Measurements from ENCODE around the gene FAM3C. TPM values are rescaled to one million over a fixed set of nuclear protein-coding genes. Genes with fewer than 3 reads are reported as not detected.
"Not testable (repeated sequence)": the region's sequence is repeated elsewhere in the genome, so short reads cannot be mapped to it uniquely, and the experiment has no call there.

The FAM3C gene
- total RNA-seq, 1 donor from 2014 or later: 59.3 TPM

DNA sequence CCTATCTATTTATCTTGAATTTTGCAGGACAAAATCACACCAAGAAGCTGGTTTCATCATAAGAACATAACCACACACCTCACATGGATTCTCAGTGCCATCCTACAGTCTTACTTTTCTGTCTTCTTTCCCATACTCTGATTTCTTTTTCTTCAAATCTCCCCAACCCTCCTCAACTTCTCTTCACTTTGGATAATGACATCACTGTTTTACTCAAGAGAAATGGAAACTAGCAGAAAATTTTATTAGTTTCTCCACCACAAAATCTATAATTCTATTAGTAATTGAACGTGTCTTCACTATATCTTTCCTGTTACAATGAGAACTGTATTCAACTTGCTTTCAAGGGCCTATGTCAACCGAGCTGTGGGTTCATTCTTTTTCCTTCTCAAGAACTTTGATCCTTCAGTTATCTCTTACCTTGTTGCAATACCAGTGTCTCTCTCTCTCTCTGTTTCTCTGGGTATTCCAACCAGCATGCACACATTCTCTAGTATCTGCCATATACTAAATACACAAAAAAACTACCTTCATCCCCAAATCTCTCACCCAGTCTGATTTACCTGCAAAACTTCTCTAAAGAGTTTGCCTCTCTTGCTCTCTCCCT lies 35.4 kb upstream of the FAM3C start:
- H3K4me3 Mint-ChIP-seq: no peak overlapping the region
- peaks cover 16% of the 10 kb centered on the region for H3K4me1 Mint-ChIP-seq
- no peaks in the 10 kb centered on the region for H3K9me3 Mint-ChIP-seq
- H3K36me3 Mint-ChIP-seq (ENCODE audit: low read depth): no peaks in the 10 kb centered on the region
- DNase-seq: no peak
- ChIA-PET CTCF (no interaction called here), POLR2A (interaction anchor here (0.7 kb wide), 1 partner anchor 35 kb away, joined by 4 read pairs; no protein-coding TSS in a partner anchor)
- TF ChIP-seq CTCF (IDR thresholded peaks at IDR 0.05): no peak
- no peak for ATAC-seq (ENCODE audit: low read depth)
- intact Hi-C loops (cut with micrococcal nuclease): no loop called here
- H3K27ac Mint-ChIP-seq: no peak overlapping the region
- H3K27me3 Mint-ChIP-seq: no peaks in the 10 kb centered on the region

GRCh38 chr7:121430558-121430957 lies 34.5 kb upstream of the FAM3C start:
- no peak for ATAC-seq (ENCODE audit: low read depth)
- Mint-ChIP-seq H3K27ac (no peak overlapping the region), H3K4me1 (peaks cover 16% of the 10 kb centered on the region), H3K9me3 (no peaks in the 10 kb centered on the region), H3K36me3 (ENCODE audit: low read depth) (no peaks in the 10 kb centered on the region), H3K4me3 (no peak overlapping the region), H3K27me3 (no peaks in the 10 kb centered on the region)
- intact Hi-C loops (cut with micrococcal nuclease): loop anchor here (1.0 kb wide), 1 partner anchor 8 kb away; no protein-coding TSS in a partner anchor
- CTCF ChIA-PET: interaction anchor here (1.0 kb wide), 1 partner anchor 37 kb away, joined by 3 read pairs; no protein-coding TSS in a partner anchor
- POLR2A ChIA-PET: no interaction called here
- DNase-seq: no peak
- TF ChIP-seq CTCF (IDR thresholded peaks at IDR 0.05): no peak

DNA sequence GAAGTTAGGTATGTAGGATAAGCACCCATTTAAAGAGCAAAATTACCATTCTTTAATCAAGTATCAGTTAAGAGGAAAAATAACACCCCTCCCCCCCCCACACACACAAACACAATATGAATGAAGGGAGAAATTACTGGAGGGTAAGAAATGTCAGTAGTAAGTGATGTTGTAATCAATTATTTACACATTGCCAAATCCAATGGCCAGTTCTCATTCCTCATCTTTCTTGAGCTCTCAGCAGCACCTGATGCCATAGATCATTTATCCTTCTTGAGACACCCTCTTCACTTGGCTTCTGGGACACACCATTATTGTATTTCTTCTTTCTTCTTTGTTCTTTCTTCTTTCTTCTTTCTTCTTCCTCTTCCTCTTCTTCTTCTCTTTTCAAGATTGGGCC lies 33.7 kb upstream of the FAM3C start:
- POLR2A ChIA-PET: no interaction called here
- no peaks in the 10 kb centered on the region for H3K36me3 Mint-ChIP-seq (ENCODE audit: low read depth)
- no peak overlapping the region for H3K4me3 Mint-ChIP-seq
- CTCF ChIA-PET: interaction anchor here (0.8 to 1.0 kb wide), 2 partner anchors 37 to 63 kb away, joined by 3 read pairs; no protein-coding TSS in a partner anchor
- ATAC-seq (ENCODE audit: low read depth): no peak
- intact Hi-C loops (cut with micrococcal nuclease): loop anchor here (1.0 kb wide), 1 partner anchor 9 kb away; no protein-coding TSS in a partner anchor
- no peak overlapping the region for H3K27ac Mint-ChIP-seq
- H3K4me1 Mint-ChIP-seq: peaks cover 16% of the 10 kb centered on the region
- no peaks in the 10 kb centered on the region for H3K9me3 Mint-ChIP-seq
- no peak for DNase-seq
- H3K27me3 Mint-ChIP-seq: no peaks in the 10 kb centered on the region
- TF ChIP-seq CTCF (IDR thresholded peaks at IDR 0.05): no peak

GRCh38 chr7:121428855-121429489 lies 32.9 kb upstream of the FAM3C start:
- POLR2A ChIA-PET: no interaction called here
- TF ChIP-seq CTCF (IDR thresholded peaks at IDR 0.05): no peak
- DNase-seq (no peak), ATAC-seq (ENCODE audit: low read depth) (no peak)
- intact Hi-C loops (cut with micrococcal nuclease): no loop called here
- CTCF ChIA-PET: interaction anchor here (0.8 kb wide), 1 partner anchor 62 kb away, joined by 3 read pairs; no protein-coding TSS in a partner anchor
- Mint-ChIP-seq H3K27ac (no peak overlapping the region), H3K9me3 (no peaks in the 10 kb centered on the region), H3K27me3 (peaks cover 2% of the 10 kb centered on the region), H3K36me3 (ENCODE audit: low read depth) (no peaks in the 10 kb centered on the region), H3K4me3 (no peak overlapping the region), H3K4me1 (peaks cover 16% of the 10 kb centered on the region)

GRCh38 chr7:121421743-121422142 lies 25.6 kb upstream of the FAM3C start:
- H3K9me3 Mint-ChIP-seq; H3K27me3 Mint-ChIP-seq; ATAC-seq (ENCODE audit: low read depth); DNase-seq; intact Hi-C loops (cut with micrococcal nuclease); H3K4me1 Mint-ChIP-seq; POLR2A ChIA-PET; H3K4me3 Mint-ChIP-seq; H3K27ac Mint-ChIP-seq; H3K36me3 Mint-ChIP-seq (ENCODE audit: low read depth); CTCF ChIA-PET: not testable (repeated sequence)

All from activated B cell treated with CpG ODN at 0.5 μM for 24 hours (primary cell).